GM10266 (cell line): ENCODE measurements around the gene NHEJ1.

ENCODE experiments used
- DNase-seq: peaks from one replicate; pipeline ENCODE4 v3.0.0; 2012; ENCODE audit errors: extremely low spot score
- CTCF ChIP-seq: IDR thresholded peaks from 2 replicates; pipeline ENCODE4 v1.5.1; 2012; ENCODE audit warnings: mild to moderate bottlenecking, low read depth; ENCODE audit not compliant: control insufficient read depth, insufficient read depth; ENCODE audit errors: missing control alignments

NHEJ1 gene

GRCh38 chr2:219142329-219142728 lies 18.3 kb downstream of the NHEJ1 start:
- no peak for TF ChIP-seq CTCF
- no peak for DNase-seq

- no peak for DNase-seq
- no peak for TF ChIP-seq CTCF
Observed at GRCh38 chr2:219140722-219141121, 19.9 kb downstream of the NHEJ1 start.

GRCh38 chr2:219133976-219134375 lies 26.6 kb downstream of the NHEJ1 start:
- no peak for TF ChIP-seq CTCF
- DNase-seq: no peak

- no peak for TF ChIP-seq CTCF
- DNase-seq: no peak
Observed at GRCh38 chr2:219131744-219132143, 28.9 kb downstream of the NHEJ1 start.

GRCh38 chr2:219131327-219131726 lies 29.3 kb downstream of the NHEJ1 start:
- no peak for DNase-seq
- TF ChIP-seq CTCF: no peak

- TF ChIP-seq CTCF: no peak
Observed at GRCh38 chr2:219129589-219129988, 31.0 kb downstream of the NHEJ1 start.

GRCh38 chr2:219128396-219128795 lies 32.2 kb downstream of the NHEJ1 start:
- DNase-seq: no peak
- TF ChIP-seq CTCF: no peak

More at GRCh38 chr2:219129589-219129988, 31.0 kb downstream of the NHEJ1 start:
- DNase-seq: no peak
